HG03565 (cell line): ENCODE results near the gene EIF4E1B.
A peak's percentile ranks its signal among the peaks of the same experiment; 100 is the strongest.

ENCODE experiments used
- ATAC-seq: cut with Tn5 transposase; IDR thresholded peaks from one replicate; pipeline ENCODE4 v1.9.1; 2021; ENCODE audit warnings: mild to moderate bottlenecking, moderate library complexity; ENCODE audit not compliant: unreplicated experiment

Gene EIF4E1B

DNA sequence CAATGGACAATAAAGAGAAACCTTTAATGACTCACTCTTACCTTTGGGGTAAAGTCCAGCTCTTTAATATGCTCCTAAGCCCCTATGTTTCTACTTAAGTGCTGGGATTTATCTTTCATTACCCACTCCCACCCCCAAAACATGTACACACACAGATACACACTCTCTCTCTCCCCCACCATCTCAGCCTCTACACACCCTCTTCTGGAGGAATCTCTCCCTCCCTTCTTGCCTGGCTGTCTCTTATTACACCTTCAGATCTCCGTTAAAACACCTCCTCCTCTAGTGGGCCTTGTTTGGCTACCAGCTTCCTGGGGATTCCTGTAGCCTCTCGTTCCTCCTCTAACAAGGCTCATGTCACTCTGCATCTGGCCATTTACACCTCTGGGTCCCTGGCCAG is 27.4 kb upstream of the EIF4E1B start:
- ATAC-seq, result no peak

DNA sequence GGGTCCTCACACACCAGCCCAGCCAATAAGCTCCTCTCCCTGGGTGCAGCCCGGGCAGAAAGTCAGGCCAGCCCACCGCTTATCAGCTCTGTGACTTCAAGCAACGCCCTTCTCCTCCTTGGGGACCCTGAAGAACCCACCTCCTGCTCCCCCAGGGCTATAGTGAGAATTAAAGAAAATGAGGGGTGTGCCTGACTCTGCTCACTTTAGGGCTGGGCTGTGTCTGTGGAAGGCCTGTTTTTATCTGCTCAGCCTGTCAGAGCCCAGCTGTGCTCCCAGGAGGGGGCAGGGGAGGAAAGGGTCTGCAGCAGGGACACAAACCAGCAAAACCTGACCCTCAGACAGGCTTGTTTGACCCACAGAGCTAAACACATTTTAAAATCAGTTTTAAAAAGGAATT is 24.4 kb upstream of the EIF4E1B start:
- ATAC-seq, result no peak

DNA sequence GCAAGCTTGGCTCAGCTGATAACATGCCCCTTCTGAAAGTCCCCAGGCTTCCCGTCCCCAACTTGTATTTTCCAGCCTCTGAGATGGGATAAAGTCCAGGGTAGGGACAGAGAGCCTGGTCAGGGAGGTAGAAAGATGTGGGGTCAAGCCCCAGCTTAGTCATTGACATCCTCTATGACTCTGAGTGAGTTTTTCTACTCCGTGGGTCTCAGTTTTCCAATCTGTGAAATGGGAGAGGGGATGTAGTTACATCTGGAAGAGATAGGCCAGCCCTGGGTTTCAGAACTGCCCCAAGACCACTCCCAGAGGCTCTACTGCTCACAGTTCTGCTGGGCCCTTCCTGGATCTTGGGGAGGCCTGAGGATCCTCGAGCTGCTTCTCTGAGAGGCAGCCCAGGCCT is 23.6 kb upstream of the EIF4E1B start:
- ATAC-seq, result no peak

DNA sequence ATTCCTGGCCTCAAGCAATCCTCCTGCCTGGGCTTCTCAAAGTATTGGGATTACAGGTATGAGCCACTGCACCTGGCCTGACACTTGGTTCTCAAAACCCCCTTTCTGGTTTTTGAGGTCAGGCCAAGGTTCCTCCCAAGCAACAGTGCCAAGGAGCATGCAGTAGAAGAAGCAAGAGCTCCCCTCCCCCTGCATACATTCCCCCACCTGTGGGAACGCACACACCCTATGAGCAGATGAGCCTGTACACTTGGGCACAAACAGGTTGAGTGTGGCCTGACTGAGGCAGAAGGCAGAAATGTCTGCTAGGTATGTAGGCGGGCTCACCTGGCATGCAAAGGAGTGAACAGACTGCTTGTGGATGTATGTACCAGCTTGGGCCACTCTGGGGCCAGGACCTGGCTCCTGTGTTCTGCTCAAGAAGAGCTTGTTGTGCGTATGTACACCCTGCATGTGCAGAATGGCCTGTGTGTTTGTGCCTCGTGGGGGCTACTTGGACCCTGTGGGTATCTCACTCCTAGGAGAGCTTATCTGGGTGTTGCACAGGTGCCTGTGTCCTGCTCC is 22.3 kb upstream of the EIF4E1B start:
- no peak for ATAC-seq

DNA sequence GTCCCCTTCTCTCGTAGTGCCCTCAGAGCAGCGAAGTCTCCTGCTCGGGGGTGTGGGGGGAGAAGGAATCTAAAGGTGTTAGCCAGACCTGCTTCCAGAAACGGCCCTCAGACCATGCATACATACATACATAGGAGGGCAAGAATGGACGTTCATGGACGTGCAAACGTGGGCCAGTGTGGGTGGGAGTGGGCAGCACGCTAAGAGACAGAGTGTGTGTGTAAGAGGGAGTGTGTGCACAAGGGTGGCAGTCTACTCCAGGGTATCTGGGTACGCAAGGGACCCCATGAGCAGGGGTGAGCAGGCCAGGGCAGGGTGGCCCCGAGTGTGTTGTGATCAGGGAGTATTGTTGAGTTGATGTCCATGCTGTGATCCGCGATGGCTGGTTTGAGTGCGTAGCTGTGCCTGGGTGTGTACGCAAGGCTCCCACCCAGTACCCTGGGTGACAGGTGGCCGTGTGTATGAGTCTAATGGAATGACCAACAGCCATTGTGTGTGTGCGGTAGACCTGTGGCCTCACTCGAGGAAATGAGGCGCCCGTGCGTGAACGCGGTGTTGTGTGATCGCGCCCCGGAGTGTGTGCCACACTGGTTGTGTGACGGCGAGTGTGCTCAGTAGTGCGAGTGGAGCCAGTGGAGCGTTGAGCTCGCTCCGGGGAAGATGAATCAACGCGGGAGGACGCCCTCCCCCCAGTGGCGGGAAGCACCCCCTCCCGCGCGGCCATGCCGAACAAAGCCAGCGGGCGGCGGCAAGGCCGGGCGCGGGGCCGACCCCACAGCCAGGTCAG is 21.3 kb upstream of the EIF4E1B start:
- no peak for ATAC-seq

DNA sequence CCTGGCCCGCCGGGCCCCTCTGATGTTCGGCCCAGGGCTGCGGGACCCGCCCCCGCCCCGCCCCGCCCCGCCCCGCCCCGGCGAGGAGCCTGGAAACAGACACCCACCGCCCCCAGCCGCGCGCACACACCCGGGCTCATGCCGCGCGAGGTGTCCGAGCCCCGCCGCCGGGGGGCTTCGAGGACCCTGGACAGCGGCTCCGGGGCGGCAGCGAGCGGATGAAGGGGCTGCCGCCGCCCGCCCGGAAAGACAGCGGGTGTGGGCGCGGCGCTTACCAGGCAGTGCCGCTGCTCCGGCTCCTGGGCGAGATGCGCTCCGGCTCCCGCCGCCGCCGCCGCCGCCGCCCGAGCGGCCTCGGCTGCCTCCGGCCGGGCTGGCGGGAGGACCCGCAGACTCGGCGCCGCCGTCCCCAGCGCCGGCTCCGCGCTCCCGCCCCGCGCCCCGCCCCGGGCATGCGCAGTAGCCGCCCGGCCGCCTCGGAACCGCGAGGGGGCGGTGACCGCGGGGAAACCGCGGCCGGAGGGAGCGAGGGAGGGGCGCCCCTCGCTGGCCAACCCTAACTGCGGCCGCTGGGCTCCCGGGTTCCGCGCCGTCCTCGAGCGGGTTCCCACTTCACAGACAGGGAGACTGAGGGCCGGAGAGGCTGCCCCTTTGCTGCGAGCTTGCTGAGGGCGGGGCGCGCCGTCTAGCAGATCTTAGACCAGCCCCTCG is 20.6 kb upstream of the EIF4E1B start, which contains the start of gene GPRIN1:
TSS of gene GPRIN1 (minus strand) at position 433 of the 711 bp plus-strand sequence. CDS start 10,322 bp downstream, outside the sequence.
- peak; percentile 63 for ATAC-seq

DNA sequence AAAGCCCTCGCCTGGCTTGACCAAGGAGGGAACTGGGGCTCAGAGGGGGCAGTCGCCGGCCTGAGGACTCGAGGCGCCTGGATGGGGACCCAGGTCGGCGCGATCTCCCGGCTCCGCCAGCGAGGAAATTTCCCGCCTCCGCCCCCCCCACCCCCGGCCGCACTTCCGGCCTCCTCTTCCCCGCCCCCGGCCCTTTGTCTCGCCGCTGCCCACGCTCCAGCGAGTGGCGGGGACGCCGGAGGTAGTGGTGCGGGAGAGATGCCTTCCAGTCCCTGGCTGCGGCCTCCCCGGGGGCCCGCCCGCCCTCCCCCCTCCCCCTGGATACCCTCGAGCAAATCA is 20.1 kb upstream of the EIF4E1B start:
- no peak for ATAC-seq

DNA sequence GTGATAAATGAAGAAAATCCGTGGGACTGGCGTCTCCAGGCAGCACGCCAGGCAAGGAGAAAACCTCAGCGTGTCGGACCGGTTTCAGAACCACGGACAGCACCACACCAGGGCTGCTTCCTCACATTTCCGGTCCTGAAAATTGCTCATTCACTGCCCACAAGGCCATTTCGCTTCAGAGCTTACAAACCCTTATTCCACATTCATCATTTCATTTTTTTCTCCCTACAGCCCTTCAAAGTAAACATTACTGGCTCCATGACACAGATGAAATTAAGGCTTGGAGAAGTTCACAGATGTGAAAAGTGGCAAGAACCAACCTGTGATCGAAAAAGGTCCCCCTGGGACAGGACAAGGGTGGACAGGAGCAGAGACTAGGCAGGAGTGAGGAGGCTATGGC is 19.0 kb upstream of the EIF4E1B start:
- no peak for ATAC-seq

DNA sequence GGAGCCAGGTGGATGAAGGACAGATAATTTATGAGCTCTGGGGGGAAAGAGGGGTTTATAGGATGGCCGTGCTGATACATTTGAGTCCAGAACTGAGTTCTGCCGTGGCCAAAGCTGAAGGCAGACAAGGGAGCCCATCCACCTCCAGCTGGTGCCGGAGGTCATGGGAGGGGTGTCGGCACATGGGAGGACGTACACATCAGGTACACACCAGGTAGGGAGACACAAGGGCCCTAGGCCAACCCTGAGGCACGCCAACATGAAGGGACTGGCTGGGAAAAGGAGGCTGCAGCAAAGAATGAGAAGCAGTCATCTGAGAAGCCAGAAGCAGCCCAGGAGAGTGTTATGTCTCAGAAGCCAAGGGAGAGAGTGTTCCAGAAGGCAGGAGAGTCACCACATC is 18.5 kb upstream of the EIF4E1B start:
- ATAC-seq, result no peak

DNA sequence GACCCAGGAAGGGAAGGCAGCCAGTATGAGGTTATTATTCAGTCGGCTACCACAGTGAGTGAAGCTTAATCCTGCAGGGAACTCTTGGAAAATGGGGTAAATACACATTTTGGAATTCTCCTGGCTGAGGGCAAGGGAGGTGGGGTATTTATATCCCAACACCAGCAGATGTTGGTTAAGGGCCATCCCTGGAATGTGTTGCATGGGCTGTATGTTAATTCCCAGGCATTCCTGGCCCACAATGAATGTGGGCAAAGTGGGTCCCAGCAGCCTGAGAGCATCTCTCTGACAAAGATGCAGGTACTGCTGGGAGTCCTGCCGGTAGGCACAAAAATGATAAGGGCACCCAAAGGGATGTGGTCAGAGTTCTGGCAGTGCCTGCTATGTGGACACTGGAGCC is 17.6 kb upstream of the EIF4E1B start:
- no peak for ATAC-seq

DNA sequence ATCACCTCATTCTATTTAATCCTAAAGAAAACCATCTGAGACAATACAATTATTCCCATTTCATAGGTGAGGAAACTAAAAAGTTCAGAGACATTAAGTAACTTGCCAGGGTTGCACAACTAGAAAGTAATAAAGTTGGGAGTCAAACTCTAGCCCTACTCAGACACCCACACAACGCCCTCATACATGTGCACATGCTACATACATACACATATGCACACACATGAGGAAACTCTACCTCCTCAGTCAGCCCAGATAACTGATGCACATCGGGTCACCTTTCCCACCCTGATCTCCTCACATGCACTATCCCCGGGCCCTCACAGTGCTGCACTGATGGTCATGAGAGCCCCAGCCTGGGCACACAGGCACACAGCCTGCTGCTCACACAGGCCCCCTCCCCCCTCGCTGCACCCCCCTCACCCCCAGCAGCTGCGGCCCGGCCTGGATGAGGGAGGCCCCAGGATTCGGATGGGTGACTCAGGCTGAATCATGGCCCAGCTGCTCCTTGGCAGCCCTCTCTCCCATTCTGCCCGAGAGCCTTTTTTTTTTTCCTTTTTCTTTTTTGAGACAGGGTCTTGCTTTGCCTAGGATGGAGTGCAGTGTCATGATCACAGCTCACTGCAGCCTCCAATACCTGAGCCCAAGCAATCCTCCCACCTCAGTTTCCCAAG is 15.5 kb upstream of the EIF4E1B start:
- no peak for ATAC-seq

DNA sequence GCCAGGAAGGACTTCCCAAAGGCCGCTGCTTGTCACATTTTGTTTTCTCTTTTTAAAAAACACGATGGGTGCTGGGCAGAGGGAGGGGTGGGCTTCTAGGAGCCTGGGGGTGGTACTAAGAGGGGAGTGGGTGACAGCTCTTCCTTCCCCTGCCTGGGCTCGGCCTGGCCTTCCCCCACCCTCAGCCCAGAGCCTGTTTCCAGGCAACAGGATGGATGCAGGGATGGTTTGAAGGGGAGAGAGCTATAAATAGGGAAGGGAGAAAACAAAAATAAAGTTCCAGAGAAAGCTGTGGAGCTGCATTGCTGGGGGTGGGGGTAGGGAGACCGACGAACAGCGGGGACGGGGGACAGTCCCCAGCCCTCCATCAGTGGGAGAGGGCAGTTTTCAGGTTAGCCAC is 14.0 kb upstream of the EIF4E1B start:
- no peak for ATAC-seq

DNA sequence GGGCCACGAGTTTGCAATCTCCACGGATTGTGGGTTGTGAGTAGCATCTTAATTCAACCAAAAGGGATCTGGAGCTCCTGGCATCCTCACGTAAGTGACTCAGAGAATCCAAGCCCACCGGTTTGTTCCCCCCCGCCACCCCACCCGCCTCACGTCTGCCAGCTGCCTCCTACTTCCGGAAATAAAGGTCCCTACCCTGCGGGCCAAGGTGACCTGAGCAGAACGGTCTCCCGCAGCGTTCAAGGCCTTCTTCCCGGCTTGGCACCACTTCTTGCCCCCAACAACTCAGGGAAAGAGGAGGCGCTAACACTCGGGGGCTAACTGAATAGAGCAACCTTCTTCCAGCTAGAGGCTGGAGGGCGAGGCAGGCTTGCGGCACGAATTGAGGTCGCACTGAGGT is 11.7 kb upstream of the EIF4E1B start:
- ATAC-seq, result no peak

DNA sequence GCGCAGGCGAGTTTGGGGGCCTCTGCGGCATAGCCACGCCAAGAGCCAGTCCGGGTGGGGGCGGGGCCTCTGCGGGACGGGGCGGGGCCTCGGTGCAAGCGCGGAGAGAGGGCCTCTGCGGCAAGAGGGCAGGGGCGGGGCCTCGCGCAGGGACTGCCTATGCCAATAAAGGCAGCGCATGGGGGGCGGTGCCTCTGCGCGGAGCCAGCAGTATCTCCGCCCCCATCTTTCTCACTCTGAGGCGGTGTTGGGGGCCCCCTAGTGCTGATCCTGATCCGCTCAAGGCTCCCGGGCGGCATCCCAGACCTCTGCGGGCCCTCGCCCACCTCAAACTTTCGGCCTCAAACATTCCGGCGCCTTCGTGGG is 11.3 kb upstream of the EIF4E1B start:
- ATAC-seq, result no peak

DNA sequence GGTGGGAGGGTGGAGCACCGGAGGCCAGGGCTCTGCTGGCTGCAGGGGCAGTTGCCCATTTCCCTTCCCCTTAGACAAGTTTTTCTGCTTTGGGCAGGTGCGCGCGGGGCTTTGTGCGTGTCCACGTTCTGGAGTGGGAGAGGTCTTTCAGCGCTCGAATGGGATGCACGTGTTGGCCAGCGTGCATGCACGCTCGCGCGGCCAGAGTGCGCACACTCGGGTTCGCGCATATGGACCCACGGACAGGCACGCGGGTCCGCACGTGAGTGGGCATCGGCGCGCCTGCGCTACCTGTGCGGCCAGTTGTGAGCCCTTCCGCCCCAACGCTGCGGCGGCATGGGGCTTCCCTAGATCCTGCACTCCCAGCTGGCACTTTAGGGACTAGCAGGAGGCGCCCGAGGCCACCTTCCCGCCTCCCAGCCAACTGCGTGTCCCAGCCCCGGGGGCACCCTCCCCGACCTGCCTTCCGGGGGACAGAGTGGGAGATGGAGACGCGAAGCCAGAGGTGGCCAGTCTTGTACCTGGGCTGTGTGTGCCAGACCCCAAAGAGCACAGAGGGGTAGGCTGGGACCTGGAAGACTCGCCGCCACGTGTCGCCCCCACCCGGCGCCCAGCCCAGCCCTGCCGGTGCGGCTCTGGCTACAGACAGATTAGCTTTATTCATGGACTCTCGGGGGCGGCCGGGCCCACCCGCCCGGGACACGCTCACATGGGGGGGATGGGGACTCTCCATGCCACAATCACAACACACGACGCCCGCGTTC is 10.7 kb upstream of the EIF4E1B start:
- no peak for ATAC-seq

DNA sequence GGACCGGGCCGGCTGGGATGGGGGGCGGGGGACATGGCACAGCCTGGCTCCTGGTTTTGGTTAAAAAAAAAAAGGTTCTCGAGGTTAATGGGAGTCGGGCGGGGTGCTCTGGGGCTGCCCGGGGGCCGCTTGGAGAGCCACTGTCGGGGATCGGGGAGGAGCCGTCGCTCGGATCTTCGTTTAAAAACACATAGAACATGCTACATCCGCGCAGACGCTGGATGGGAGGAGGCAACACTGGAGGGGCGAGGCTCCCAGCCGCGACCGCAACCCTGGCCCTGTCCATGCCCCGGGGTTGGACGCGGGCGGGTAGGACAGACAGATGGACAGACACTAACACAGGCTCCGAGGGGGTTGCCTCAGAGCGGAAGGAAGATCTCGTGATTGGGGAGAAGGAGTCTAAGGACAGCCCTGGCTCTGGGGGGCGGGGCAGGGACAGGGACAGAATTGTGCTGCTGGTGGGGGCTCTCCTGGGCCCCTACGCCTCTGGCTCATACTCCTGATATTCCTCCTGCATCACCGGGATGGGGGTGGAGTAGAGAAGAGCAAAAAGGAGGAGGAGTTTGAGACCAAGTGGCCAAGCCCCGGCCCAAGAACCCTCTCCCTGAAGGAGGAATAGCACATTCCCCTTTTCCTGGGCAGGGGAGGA is 10.0 kb upstream of the EIF4E1B start:
- ATAC-seq, result no peak

DNA sequence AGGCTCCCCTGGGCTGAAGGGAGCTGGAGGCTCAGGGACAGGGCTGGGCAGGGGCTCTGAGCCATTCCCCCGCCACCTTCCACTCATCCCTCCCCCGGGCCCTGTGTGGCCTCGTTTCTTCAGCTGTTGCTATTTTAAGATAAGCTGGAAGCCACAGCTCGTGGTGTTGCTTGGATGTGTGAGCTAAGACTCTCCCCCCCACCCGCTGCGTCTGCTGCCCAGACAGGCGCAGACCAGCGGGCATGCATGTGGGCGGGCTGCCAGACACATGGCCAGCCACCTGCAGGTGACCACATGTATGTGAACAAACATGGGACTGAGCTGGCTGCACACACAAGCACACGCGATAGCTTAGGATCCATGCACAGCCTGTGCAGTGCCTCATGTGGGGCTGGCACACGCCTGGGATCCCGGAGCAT is 8.8 kb upstream of the EIF4E1B start:
- ATAC-seq, result no peak

DNA sequence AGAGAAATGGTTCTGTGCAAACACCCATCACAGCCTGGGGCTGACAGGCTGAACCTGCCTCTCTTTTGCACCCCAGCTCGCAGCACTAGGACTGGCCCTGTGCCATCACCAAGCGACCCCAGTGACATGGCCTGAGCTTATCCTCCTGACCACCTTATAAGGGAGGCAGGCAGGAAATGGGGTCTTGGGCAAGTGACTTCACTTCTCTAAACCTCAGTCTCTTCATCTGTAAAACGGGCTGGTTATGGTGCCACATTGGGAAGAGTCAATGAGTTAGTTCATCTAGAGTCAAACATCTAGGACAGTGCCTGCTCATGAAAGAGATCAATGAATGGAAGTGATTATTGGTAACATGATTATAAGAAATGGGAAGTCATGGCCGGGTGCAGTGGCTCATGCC is 6.3 kb upstream of the EIF4E1B start:
- no peak for ATAC-seq

DNA sequence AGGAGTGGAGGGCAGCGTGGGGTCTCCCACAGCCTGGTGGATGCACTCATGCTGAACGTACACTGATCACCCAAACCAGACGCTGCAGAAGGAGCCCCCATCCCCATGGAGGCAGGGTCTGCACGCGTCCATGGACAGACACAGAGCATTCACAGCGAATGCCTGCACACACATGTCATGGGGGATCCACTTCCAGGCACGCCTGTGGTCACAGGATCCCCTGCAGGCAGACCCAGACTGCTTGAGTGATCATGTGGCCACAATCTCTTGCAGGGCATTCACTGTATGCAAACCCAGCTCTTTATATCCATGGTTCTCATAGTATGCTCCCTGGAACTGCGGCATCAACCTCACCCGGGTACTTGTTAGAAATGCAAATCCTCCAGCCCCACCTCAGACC is 5.5 kb upstream of the EIF4E1B start:
- ATAC-seq, result no peak

DNA sequence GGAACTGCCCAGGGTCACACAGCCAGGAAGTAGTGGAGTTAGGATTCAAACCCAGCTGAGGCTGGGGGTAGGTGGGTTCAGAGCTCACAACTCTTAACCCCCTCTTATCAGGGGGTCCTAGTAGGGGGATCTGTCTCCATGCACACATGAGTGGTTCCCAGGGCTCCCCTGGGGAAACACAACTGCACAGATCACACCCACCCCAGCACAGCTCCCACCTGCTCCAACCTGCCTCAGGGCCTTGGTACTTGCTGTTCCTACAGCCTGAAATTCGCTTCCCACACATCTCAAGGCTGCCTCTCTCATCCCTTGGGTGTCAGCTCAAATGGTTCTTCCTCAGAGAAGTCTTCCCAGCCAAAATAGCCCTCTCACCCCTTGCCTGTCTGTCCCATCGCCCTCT is 5.0 kb upstream of the EIF4E1B start:
- ATAC-seq, result no peak
